ENCODE results near the gene VCX3A. TPM values are rescaled to one million over a fixed set of nuclear protein-coding genes. Genes with fewer than 3 reads are reported as not detected.

The VCX3A gene
- total RNA-seq, 1 experiment from 2014 or later, result not detected

DNA sequence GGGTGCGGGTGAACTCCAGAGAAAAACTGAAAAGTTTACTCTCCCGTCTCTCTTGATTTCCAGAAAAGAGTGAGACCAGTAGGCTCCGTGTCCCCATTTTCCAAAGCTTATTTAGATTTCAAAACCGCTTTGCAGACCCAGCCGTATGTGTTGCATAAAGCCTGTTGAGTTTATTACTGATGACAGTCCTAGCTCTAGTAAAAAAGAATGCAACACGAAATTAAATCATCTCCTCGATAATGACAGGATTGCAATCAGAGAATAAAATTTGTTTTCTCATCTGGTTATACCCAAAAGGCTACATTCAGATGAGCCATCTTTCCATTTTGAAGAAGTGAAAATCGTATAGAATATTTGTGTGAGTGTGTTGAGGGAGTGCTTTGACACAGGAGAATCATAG lies 16.1 kb upstream of the VCX3A start:
- intact Hi-C loops (cut with micrococcal nuclease; ENCODE audit: unreplicated experiment), result no loop called here
- no TSS peak for BruUV-seq (replicated peaks)
- Mint-ChIP-seq H3K27ac (ENCODE audit: unreplicated experiment) (no peak overlapping the region), H3K27me3 (ENCODE audit: unreplicated experiment) (no peaks in the 10 kb centered on the region), H3K4me1 (ENCODE audit: low read depth, unreplicated experiment) (no peaks in the 10 kb centered on the region), H3K4me3 (ENCODE audit: low read depth, unreplicated experiment) (no peak overlapping the region), H3K36me3 (ENCODE audit: insufficient read depth, unreplicated experiment) (no peaks in the 10 kb centered on the region), H3K9me3 (ENCODE audit: low read depth, unreplicated experiment) (peaks cover 11% of the 10 kb centered on the region)
- DNase-seq, result no peak
- CTCF ChIA-PET, result no interaction called here
- TF ChIP-seq, protein P1, sequence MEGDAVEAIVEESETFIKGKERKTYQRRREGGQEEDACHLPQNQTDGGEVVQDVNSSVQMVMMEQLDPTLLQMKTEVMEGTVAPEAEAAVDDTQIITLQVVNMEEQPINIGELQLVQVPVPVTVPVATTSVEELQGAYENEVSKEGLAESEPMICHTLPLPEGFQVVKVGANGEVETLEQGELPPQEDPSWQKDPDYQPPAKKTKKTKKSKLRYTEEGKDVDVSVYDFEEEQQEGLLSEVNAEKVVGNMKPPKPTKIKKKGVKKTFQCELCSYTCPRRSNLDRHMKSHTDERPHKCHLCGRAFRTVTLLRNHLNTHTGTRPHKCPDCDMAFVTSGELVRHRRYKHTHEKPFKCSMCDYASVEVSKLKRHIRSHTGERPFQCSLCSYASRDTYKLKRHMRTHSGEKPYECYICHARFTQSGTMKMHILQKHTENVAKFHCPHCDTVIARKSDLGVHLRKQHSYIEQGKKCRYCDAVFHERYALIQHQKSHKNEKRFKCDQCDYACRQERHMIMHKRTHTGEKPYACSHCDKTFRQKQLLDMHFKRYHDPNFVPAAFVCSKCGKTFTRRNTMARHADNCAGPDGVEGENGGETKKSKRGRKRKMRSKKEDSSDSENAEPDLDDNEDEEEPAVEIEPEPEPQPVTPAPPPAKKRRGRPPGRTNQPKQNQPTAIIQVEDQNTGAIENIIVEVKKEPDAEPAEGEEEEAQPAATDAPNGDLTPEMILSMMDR (IDR thresholded peaks at IDR 0.05; ENCODE audit: unreplicated experiment), result no peak

DNA sequence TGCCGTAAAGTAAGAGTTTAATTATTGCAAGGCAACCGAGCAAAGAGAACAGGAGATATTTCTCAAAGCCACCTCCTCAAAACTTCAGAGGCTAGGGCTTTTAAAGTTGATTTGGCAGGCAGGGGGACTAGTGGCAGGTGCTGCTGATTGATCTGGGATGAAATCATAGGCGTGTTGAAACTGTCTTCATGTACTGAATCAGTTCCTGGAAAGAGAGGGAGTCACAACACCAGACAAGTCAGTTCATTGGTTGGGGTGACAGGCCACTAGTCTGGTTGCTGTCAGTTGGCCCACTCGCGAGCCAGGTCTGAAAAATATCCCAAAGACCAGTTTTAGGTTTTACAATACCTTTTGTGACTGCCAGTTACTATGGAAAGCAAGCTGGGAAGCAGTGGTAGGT lies 10.8 kb upstream of the VCX3A start:
- CTCF ChIA-PET, result no interaction called here
- H3K4me1 Mint-ChIP-seq (ENCODE audit: low read depth, unreplicated experiment), result no peaks in the 10 kb centered on the region
- H3K27ac Mint-ChIP-seq (ENCODE audit: unreplicated experiment), result no peak overlapping the region
- DNase-seq, result no peak
- H3K36me3 Mint-ChIP-seq (ENCODE audit: insufficient read depth, unreplicated experiment), result no peaks in the 10 kb centered on the region
- H3K9me3 Mint-ChIP-seq (ENCODE audit: low read depth, unreplicated experiment), result no peaks in the 10 kb centered on the region
- intact Hi-C loops (cut with micrococcal nuclease; ENCODE audit: unreplicated experiment), result no loop called here
- TF ChIP-seq, protein P1 (IDR thresholded peaks at IDR 0.05; ENCODE audit: unreplicated experiment), result no peak
- no peaks in the 10 kb centered on the region for H3K27me3 Mint-ChIP-seq (ENCODE audit: unreplicated experiment)
- BruUV-seq (replicated peaks), result no TSS peak
- no peak overlapping the region for H3K4me3 Mint-ChIP-seq (ENCODE audit: low read depth, unreplicated experiment)

DNA sequence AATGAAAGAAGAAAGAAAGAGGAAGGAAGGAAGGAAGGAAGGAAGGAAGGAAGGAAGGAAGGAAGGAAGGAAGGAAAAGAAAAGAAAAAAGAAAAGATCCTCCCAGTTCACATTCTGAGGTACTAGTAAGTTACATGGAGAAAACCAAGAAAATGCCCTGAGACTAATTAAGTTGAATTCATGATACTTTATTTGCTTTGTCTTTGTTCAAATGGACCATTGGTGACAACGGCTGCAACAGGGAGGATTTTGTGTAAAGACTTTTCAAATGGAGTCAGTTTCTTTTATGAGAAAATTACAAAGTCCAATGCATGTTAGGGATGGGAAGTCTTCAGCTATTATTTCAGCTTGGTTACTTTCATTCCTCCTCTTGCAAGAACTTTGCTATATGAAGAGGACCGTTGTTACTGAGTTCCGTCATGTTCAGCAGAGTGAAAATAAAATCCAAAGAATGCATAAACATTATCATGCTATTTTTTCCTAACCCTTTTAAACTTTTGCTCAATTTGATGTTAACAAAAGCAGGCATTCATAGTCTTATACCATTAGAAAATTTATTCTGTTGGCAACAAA lies 8.3 kb downstream of the VCX3A start:
- no TSS peak for BruUV-seq (replicated peaks)
- H3K4me3 Mint-ChIP-seq (ENCODE audit: low read depth, unreplicated experiment), result no peak overlapping the region

DNA sequence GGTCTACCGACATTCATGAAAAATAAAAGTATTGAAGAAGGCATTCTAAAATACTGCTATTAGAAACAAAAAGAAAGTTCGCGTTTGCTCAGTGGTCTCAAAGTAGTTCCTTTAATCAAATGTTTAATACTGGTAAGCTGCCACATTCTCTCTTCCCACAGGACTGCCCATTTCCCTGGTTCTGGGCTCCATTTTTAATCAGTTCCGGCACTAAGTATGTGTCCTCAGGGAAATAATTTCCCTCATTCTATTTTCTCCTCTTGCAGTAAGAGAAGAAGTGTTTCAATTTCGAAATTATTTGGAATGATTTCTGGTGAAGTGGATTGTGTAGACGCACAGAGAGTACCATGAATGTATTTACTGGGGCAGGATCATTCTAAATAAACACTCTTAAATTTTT lies 17.5 kb downstream of the VCX3A start:
- peaks cover 6% of the 10 kb centered on the region for H3K9me3 Mint-ChIP-seq (ENCODE audit: low read depth, unreplicated experiment)
- no peak for DNase-seq
- no peak overlapping the region for H3K27ac Mint-ChIP-seq (ENCODE audit: unreplicated experiment)
- intact Hi-C loops (cut with micrococcal nuclease; ENCODE audit: unreplicated experiment), result no loop called here
- CTCF ChIA-PET, result no interaction called here
- TF ChIP-seq, protein P1 (IDR thresholded peaks at IDR 0.05; ENCODE audit: unreplicated experiment), result no peak
- no peaks in the 10 kb centered on the region for H3K27me3 Mint-ChIP-seq (ENCODE audit: unreplicated experiment)
- no peaks in the 10 kb centered on the region for H3K4me1 Mint-ChIP-seq (ENCODE audit: low read depth, unreplicated experiment)
- no peak overlapping the region for H3K4me3 Mint-ChIP-seq (ENCODE audit: low read depth, unreplicated experiment)
- BruUV-seq (replicated peaks), result no TSS peak
- no peaks in the 10 kb centered on the region for H3K36me3 Mint-ChIP-seq (ENCODE audit: insufficient read depth, unreplicated experiment)

More for the DNA sequence above, 8.3 kb downstream of the VCX3A start:
- no peaks in the 10 kb centered on the region for H3K4me1 Mint-ChIP-seq (ENCODE audit: low read depth, unreplicated experiment)
- H3K9me3 Mint-ChIP-seq (ENCODE audit: low read depth, unreplicated experiment), result peaks cover 7% of the 10 kb centered on the region
- no peaks in the 10 kb centered on the region for H3K36me3 Mint-ChIP-seq (ENCODE audit: insufficient read depth, unreplicated experiment)
- intact Hi-C loops (cut with micrococcal nuclease; ENCODE audit: unreplicated experiment), result no loop called here
- no peaks in the 10 kb centered on the region for H3K27me3 Mint-ChIP-seq (ENCODE audit: unreplicated experiment)
- DNase-seq, result no peak
- TF ChIP-seq, protein P1 (IDR thresholded peaks at IDR 0.05; ENCODE audit: unreplicated experiment), result no peak
- no peak overlapping the region for H3K27ac Mint-ChIP-seq (ENCODE audit: unreplicated experiment)
- CTCF ChIA-PET, result no interaction called here

Data from Calu3 (cell line).